Spleen (tissue), 7 donors: ENCODE results near the gene PGM5.

Experiments
- CTCF ChIP-seq, 11 experiments: fragments of 200-600 bp in 7 of 11; fragments of 450-650 bp in 4 of 11; sonication (generic) in 4 of 11; IDR thresholded peaks in 8 of 11; conservative IDR thresholded peaks in 3 of 11; 1 replicate in 7 of 11; 2 replicates in 4 of 11; pipeline versions ENCODE4 v1.4.0 to v1.8.0; 2016 to 2021; ENCODE audit warnings: antibody characterized with exemption in 11 of 11, inconsistent platforms in 4 of 11, mild to moderate bottlenecking in 1 of 11
- POLR2A ChIP-seq, 3 donors: fragments of 450-650 bp; IDR thresholded peaks; one replicate each; pipeline ENCODE4 v1.5.1; 2017; ENCODE audit warnings: antibody characterized with exemption in 3 of 3, mild to moderate bottlenecking in 1 of 3
- POLR2AphosphoS5 ChIP-seq, 3 donors: sonication (generic); formaldehyde crosslinking; IDR thresholded peaks; one replicate each; pipeline ENCODE4 v1.5.1; 2017; ENCODE audit warnings: antibody characterized with exemption in 3 of 3
- donor health status: DM: no; HTN: no; CAD: no; lungs with moderate emphysema.
- donor health status: DM: no; HTN: no; CAD: no.
- donor health status: DM: no; HTN: no; CAD: no.

GRCh38 chr9:68458918-68459317, 102.5 kb downstream of the PGM5 start:
- no peak for TF ChIP-seq CTCF (IDR thresholded peaks at IDR 0.05 in 8 of 11, conservative IDR thresholded peaks at IDR 0.05 in 3 of 11)
- no peak for TF ChIP-seq POLR2A (IDR thresholded peaks at IDR 0.05)
- no peak for TF ChIP-seq POLR2AphosphoS5 (IDR thresholded peaks at IDR 0.05)
